T-helper 2 cell treated with Interferon-gamma antibody and Interleukin-4, amounts not matched to agents 100 ng/mL and 5 ng/mL, for 36 hours (primary cell): ENCODE measurements around the gene MTCL1. TPM values are rescaled to one million over a fixed set of nuclear protein-coding genes. Genes with fewer than 3 reads are reported as not detected.

Experiments used
- intact Hi-C: fragments of 100-400 bp; cut with micrococcal nuclease; formaldehyde crosslinking; loops from one replicate; pipeline ENCODE4 v1.15.1; 2023
- total RNA-seq: library from RNA; stranded (reverse); gene quantifications from 2 replicates; pipeline ENCODE4 v1.2.3, GENCODE V29; 2022

Gene MTCL1
- 0.91 and 0.93 TPM in 2 replicates for total RNA-seq

GRCh38 chr18:8705238-8705960, at the start of gene MTCL1:
Gene MTCL1, plus strand, starts transcription at chr18:8705556. Its CDS starts 105 bp downstream, at chr18:8705661.
- intact Hi-C loops: loop anchor here (1.0 to 10.0 kb wide), 7 partner anchors 39 to 1207 kb away; partner anchors contain the start of genes ANKRD12, RAB12, RALBP1 and TWSG1

DNA sequence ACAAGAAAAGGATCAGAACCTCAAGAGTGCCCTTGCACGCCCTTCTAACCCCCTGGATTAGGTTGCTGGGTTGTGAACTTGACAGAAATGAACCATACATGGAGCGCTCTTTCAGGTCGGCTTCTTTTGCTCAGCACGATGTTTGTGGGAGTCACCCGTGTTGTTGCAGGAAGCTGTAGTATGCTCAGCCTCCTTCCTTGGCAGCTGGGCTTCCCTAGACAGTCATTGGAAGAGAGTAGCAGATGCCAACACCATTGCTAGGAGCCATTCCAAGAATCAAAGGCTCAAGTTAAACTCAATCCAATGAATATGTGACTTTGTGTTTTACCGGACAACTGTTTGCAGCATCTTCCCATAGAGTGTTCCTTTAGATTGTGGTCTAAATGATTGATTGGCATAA, 49.1 kb upstream of the MTCL1 start:
- intact Hi-C loops: no loop called here

- intact Hi-C loops: no loop called here
These were observed 48.1 kb upstream of the MTCL1 start for GRCh38 chr18:8657050-8657820.

GRCh38 chr18:8657873-8658470, 47.4 kb upstream of the MTCL1 start:
- intact Hi-C loops: no loop called here

DNA sequence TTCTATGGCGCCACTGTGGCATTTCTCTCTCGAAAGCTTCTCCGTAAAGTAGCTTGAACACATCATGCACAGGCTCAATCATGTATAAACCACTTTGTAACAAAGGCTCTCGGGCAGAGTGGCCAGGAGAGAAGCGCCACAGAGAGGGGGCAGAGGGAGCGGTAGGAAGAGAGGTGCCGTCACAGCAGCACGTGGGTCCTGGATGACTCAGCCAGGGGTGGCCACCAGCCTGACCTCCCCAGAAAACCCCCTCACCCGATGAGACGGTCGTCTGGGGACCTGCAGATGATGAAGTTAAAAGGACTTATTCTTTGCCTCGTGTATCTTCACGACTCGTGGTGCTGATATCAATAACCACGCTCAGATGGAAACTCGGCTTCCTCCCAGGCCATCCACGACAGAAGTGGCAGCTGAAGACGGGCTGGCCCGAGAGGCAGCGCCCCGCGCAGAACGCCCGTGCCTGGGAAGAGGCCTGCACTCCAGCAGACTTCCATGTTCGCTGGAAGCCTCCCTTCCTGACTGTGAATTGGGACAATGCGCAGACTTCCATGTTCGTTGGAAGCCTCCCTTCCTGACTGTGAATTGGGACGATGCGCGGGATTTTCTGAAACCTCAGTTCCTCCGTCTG, 46.4 kb upstream of the MTCL1 start:
- intact Hi-C loops: no loop called here

DNA sequence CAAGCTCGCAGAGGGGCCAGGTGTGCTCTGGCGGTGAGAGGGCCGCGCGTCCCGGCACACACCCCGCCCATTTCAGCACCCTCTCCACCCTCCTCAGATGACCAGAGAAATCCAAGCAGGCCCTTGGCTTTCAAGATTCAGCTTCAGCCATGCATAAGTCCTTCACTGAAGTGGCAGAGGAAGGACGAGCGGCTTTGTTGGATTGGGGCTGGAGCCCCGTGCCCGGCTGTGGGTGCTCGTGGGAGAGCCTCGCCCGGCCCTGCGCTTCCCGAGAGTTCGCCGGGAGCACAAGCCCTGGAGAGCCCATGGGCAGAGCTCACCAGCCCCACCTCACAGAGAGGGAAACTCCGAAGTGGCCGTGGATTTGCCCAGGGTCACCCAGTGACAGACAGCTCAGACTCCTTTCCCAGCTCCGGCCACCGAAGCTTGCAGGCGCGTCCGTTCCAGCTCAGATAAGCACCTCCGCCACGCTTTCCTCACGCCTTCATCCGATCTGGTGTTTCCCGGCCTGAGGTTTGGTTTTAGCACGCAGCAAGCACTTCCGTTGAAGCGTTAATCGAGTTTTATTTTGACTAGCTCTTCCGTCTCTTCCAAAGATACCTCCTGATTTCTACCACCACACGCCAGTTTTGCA, 45.6 kb upstream of the MTCL1 start:
- intact Hi-C loops: no loop called here

DNA sequence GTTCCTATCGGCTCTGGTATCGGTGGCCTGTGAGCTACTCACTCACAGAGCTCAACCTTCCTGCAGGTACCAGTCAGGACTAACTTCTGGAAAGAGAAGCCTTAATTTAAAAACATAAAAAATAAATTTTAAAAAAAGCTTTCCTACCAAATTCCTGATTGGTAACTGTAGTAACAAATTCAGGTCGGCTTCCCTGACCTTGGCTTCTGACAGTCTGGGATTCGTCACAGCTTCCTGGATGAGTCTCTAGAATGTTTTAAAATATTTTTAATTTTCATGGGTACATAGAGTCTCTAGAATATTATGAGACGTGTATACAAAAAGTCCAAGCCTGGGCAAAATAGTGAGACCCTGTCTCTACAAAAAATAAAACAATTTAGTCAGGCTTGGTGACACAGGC, 45.0 kb upstream of the MTCL1 start:
- intact Hi-C loops: no loop called here

GRCh38 chr18:8661754-8662559, 43.4 kb upstream of the MTCL1 start:
- intact Hi-C loops: no loop called here

GRCh38 chr18:8662560-8663255, 42.6 kb upstream of the MTCL1 start:
- intact Hi-C loops: no loop called here

GRCh38 chr18:8667846-8668245, 37.5 kb upstream of the MTCL1 start:
- intact Hi-C loops: no loop called here

- intact Hi-C loops: no loop called here
These were observed 37.0 kb upstream of the MTCL1 start for GRCh38 chr18:8668381-8668780.

DNA sequence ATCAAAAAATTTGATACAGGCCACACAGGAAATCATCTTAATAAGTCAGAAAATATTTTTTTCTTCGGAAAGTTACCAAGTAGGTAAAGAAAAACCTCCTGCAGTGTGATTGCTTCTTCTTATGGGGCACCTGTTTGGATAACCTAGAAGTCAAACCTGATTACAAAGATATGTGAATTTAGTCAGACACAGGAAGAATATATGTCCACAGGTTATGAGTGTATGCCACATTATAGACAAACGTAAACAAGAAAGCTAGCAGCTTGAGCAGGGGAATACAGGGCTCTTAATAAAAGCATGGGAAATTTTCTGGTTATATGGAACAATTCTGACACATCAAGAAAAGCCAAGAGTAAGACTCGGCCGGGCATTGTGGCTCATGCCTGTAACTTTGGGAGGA, 35.8 kb upstream of the MTCL1 start:
- intact Hi-C loops: no loop called here

DNA sequence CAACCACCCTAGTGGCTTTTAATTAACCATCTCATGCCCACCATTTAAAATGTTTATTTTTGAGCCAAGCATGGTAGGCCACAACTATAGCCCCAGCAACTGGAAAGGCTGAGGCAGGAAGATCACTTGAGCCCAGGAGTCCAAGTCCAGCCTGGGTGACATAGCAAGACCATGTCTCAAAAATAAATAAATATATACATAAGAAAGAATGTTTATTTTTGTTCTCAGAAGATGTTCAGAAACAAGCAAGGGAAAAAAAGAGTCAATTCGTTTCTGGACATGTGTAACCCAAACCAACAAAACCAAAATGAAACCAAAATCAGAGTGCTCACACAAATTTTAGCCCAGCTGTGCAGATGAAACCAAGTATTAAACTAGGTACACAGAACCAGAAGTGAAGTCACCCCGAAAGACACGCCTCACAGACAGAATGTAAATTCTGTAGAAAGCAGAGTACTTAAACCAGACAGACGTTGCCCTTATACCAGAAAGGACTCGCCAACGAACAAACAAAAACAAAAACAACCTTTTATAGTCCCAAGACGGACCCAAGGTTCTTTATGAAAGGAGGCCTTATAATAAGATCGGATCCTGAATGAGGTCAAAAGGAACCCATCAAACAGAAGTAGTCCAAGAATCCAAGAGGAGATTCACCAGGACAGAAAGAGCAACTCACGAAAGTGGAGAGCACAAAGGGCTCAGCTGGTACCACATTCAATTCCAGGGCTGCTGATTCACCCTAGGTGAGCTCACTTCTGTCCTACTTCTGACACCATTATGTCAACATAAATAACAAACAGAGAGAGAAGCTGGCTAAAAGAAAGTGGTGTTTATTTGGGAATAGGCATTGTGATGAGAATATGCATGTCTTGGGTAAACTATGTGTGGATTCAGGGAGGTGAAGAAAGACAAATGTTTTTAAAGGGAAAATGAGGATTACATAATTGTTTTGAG, 31.8 kb upstream of the MTCL1 start:
- intact Hi-C loops: no loop called here

- intact Hi-C loops: no loop called here
These were observed 30.3 kb upstream of the MTCL1 start for GRCh38 chr18:8675057-8675456.

GRCh38 chr18:8681196-8681595, 24.2 kb upstream of the MTCL1 start:
- intact Hi-C loops: no loop called here

- intact Hi-C loops: no loop called here
These were observed 20.8 kb upstream of the MTCL1 start for GRCh38 chr18:8684577-8684976.

- intact Hi-C loops: no loop called here
These were observed 20.0 kb upstream of the MTCL1 start for GRCh38 chr18:8685141-8685913.

- intact Hi-C loops: no loop called here
These were observed 19.5 kb upstream of the MTCL1 start for GRCh38 chr18:8685914-8686216.
